GM12864 (cell line): ENCODE measurements around the gene ARHGEF1.
A peak's percentile ranks its signal among the peaks of the same experiment; 100 is the strongest.

Source experiments
- DNase-seq: peaks from one replicate; pipeline ENCODE4 v3.0.0-alpha.2; 2011; ENCODE audit warnings: low read depth
- H3K4me3 ChIP-seq: 2 replicates; pipeline ENCODE4 v1.5.1; 2011; ENCODE audit warnings: mild to moderate bottlenecking, low read depth, low read length, control low read depth
- TF ChIP-seq, protein P1 (sequence below): IDR thresholded peaks from 2 replicates; pipeline ENCODE4 v1.5.1; 2011; ENCODE audit warnings: low read depth, mild to moderate bottlenecking, moderate library complexity, low read length, control low read depth, inconsistent platforms; ENCODE audit errors: missing control alignments

The ARHGEF1 gene

DNA sequence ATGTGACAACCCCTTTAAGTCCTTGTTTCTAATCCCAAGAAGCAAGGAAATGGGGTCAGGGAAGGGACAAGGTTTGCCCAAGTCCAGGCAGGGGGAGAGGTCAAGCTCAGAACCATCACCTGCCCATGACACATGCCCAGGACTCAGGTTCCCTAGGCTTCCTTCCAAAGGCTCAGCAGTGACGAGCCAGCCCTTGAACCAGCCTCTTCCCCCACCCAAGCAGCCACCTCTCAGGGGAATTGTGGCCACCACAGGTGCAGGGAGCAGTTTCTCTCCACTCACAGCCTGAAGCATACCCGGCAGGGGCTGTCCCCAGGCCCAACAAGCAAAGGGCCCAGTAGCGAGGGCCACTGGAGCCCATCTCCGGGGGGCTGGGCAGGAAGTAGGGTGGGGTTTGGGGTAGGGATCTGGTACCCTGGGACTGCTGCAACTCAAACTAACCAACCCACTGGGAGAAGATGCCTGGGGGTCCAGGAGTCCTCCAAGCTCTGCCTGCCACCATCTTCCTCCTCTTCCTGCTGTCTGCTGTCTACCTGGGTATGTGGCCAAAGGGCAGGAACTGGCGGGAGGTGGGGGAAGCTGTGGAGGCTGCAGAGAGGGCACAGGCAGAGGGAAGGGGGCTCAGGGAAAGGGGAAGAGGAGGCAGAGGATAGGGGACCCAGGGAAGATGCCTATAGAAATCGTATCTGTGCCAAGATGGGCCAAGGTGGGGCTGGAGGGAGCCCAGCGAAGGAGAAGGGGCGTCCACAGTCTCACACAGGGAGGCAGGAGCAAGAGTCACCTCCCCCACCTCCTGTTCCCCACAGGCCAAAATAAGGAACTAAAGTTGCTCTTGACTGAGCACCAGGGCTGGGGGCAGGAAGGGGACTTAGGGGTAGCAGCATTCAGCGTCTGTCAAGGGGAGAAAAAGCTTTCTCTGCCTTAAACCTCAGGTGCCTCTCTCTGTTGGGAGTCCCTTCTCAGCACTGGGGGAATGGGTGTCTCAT lies 5.8 kb upstream of the ARHGEF1 start, which contains the start of gene CD79A:
CD79A (plus strand) TSS at position 433 of the 986 bp plus-strand sequence; CDS start at position 459, 26 bp downstream.
- peak; percentile 84 for DNase-seq
- H3K4me3 ChIP-seq: peak within 1 kb of the TSS; percentile 84
- TF ChIP-seq, protein P1, sequence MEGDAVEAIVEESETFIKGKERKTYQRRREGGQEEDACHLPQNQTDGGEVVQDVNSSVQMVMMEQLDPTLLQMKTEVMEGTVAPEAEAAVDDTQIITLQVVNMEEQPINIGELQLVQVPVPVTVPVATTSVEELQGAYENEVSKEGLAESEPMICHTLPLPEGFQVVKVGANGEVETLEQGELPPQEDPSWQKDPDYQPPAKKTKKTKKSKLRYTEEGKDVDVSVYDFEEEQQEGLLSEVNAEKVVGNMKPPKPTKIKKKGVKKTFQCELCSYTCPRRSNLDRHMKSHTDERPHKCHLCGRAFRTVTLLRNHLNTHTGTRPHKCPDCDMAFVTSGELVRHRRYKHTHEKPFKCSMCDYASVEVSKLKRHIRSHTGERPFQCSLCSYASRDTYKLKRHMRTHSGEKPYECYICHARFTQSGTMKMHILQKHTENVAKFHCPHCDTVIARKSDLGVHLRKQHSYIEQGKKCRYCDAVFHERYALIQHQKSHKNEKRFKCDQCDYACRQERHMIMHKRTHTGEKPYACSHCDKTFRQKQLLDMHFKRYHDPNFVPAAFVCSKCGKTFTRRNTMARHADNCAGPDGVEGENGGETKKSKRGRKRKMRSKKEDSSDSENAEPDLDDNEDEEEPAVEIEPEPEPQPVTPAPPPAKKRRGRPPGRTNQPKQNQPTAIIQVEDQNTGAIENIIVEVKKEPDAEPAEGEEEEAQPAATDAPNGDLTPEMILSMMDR: no peak

DNA sequence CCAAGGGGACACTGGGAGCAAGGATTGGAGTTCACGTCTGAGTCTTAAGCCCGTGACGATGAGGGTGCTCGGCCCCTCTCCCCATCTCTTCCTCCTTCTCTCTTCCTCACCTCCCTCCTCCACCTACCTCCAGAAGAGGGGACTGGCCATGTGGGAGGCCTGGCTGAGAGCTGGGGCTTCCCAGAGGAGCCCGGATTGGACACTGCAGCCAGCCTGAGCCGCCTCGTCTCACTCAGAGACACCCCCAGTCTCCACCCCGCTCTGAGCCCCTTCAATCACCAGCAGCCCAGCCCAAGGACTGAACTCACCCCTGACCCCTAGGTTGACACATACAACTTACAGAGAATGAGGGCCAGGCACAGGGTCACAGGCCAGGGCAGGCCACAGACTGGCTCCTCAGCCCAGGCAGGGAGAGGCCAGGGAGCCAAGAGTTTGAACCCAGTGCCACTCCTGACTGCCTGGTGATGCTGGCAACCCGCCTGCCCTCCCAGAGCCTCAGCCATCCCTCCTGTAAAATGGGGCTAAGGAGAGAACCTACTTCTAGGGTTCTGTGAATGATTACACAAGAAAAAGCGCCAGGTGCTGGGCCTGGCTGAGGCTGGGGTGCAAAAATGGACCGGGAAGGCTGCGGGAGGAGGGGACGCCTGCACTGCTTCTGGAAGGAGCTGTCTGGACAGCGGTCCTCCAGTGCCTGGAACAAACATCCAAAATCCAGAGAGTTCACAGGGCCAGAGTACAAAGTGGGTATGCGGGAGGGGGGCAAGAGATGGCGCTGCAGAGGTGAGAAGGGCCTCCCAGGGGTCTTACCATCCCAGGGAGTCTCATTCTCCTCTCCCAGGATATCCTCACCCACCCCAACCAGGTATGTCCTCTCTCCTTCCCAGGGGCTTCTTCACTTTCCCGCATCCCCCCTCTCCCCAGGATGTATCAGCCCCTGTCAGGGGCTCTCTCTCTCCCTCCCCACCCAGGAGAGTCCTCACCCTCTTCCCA lies 4.8 kb upstream of the ARHGEF1 start:
- DNase-seq: no peak
- TF ChIP-seq, protein P1: peak; percentile 27
- H3K4me3 ChIP-seq: peak overlapping the region; percentile 84

DNA sequence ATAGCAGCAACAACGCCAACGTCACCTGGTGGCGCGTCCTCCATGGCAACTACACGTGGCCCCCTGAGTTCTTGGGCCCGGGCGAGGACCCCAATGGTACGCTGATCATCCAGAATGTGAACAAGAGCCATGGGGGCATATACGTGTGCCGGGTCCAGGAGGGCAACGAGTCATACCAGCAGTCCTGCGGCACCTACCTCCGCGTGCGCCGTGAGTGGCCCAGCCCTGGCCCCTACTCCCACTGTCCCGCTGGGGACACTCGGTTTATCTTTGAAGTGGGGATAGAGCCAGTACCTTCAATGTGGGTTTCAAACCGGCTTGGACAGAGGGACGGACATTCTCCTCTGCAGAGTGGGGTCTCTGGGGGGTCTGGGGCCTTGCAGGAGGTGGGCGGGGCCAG lies 3.9 kb upstream of the ARHGEF1 start:
- H3K4me3 ChIP-seq: peak overlapping the region; percentile 84
- TF ChIP-seq, protein P1: no peak
- DNase-seq: no peak

DNA sequence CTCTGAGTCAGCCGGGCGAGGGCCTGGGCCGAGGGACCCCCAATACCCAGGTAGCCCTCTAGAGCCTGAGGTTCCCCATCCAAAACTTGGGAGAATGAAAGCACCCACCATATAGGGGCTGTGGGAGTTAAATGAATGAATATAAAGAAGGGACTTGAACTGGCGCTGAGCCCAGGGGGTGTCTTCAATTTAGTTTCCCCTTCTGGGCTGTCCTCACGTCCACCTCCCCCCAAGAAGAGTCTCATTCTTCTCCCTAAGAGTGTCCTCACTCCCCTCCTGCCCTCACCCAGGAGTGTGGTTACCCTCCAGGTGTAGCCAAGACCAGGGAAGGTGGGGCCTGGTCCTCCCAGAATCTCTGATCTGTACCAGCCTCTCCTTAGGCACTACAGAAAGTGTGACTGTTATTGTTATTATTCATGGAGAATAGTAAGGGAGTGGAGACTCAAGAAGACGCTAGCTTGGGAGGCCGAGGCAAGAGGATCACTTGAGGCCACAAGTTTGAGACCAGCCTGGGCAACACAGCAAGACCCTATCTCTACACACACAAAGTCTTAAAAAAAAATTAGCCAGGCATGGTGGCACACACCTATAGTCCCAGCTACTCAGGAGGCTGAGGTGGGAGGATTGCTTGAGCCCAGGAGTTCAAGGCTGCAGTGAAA lies 3.2 kb upstream of the ARHGEF1 start:
- DNase-seq: no peak
- H3K4me3 ChIP-seq: peak overlapping the region; percentile 84; the same call in 1 of the 2 replicates
- TF ChIP-seq, protein P1: no peak

DNA sequence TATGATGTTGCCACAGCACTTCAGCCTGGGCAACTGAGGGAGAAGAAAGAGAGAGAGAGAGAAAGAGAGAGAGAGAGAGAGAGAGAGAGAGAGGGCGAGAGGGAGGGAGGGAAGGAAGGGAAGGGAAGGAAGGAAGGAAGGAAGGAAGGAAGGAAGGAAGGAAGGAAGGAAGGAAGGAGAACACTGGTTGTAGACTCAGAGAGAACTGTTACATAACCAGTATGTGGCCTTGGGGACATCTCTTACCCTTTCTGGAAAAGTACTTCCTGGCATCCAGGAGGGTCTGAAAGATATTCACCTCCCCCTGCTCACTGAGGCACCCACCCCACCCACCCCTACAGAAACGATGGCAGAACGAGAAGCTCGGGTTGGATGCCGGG lies 2.7 kb upstream of the ARHGEF1 start:
- no peak for DNase-seq
- H3K4me3 ChIP-seq: no peak overlapping the region
- TF ChIP-seq, protein P1: no peak

DNA sequence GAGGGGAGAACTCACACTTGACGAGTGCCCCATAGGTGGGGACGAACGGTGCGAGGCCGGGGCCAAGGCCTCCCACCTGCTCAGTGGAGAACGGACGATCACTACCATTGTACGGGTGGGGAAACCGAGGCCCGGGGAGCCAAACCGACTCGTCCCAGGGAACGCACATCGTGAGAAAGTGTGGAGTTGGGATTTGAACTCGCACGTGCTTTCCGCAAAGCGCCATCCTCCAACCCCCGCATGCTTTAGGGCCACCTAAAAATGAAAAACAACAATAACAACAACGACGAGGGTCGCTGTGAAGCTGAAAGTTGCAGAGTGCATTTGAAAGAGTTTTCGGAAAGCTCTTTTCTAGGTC lies 458 bp downstream of the ARHGEF1 start:
- TF ChIP-seq, protein P1: no peak
- DNase-seq: no peak
- H3K4me3 ChIP-seq: peak overlapping the region; percentile 67
